Putamen (tissue), 1 donor: ENCODE data around the gene SLC38A11.
A peak's percentile ranks its signal among the peaks of the same experiment; 100 is the strongest.
"Not testable (repeated sequence)": the region's sequence is repeated elsewhere in the genome, so short reads cannot be mapped to it uniquely, and the experiment has no call there.

ENCODE experiments used
- DNase-seq: peaks from one replicate; pipeline ENCODE4 v3.0.0-alpha.2; 2016; ENCODE audit warnings: low spot score

SLC38A11 gene, protein sequence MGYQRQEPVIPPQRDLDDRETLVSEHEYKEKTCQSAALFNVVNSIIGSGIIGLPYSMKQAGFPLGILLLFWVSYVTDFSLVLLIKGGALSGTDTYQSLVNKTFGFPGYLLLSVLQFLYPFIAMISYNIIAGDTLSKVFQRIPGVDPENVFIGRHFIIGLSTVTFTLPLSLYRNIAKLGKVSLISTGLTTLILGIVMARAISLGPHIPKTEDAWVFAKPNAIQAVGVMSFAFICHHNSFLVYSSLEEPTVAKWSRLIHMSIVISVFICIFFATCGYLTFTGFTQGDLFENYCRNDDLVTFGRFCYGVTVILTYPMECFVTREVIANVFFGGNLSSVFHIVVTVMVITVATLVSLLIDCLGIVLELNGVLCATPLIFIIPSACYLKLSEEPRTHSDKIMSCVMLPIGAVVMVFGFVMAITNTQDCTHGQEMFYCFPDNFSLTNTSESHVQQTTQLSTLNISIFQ

DNA sequence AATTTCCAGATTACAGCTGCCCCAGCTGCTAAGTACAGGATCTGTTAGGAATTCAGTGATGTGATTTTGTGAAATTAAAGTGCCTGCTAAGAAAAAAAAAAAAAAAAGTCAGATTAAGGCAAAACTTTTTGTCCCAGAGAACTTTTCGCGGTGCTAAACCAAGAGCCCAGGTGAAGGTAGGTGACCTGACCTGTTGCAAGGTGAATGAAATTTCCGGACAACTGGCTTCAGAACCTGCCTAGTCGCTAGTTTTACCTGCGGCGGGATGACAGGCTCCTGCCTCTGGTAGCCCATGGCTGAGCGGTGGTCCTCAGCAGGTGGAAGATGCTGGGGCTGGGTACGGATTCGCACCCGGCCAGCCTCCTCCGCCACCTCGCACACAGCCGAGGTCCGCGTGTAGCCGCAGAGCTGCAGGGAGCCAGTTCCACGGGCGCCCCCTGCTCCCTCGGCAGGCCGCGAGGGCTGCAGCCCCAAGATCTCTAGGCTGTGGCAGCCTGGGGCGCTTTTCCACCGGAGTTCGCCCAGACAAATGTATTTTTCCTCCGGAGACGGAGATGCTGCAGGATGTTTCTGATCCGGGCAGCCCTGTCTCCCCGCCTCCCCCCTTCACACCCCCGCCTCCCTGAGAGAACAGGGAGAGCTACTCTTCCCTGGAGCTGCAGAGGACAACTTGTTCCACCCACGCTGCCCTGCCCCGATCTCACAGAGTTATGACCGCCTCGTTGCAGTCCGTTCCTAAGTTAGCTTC, at the start of gene SLC38A11:
TSS of gene SLC38A11 (minus strand) at position 572 of the 748 bp plus-strand sequence. CDS start at position 294, 278 bp downstream.
- DNase-seq = peak; percentile 7

DNA sequence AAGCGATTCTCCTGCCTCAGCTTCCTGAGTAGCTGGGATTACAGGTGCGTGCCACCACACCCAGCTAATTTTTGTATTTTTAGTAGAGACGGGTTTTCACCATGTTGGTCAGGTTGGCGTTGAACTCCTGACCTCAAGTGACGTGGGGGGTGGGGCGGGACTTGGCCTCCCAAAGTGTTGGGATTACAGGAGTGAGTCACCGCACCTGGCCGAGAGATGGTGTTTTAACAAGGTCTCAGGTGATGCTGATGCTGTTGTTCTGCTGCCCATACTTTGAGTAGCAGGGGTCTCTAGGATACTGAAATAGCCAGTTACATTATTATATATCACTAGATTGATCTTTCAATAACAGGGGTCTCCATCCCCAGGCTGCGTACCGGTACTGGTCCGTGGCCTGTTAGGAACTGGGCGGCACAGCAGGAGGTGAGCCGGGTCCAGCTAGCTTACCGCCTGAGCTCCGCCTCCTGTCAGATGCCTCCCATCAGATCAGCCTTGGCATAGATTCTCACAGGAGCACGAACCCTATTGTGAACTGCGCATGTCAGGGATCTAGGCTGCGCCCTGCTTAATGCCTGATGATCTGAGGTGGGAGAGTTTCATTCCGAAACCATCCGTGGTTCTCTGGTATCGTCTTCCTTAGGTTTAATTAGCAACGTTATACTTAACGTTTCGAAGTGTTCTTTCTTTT, 48.3 kb upstream of the SLC38A11 start:
- DNase-seq = no peak

DNA sequence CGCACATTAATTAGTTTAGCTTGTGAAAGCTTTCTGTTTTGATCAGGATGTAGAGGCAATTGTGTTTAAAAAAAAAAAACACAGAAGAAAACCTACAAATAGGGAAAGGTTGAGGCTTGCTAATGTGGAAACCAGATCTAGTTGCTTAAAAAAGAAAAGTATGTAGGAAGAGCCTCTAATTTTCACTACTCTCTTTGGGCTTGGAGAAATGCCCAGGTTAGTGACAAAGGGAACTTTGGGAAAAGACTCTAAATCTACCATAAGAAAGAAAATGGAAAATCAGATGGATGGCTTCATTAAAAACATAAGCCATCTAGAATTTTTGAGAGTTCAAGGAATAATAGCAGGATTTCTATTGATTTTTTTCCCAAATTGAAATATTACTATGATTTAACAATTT, 47.3 kb upstream of the SLC38A11 start:
- peak; percentile 59 for DNase-seq

DNA sequence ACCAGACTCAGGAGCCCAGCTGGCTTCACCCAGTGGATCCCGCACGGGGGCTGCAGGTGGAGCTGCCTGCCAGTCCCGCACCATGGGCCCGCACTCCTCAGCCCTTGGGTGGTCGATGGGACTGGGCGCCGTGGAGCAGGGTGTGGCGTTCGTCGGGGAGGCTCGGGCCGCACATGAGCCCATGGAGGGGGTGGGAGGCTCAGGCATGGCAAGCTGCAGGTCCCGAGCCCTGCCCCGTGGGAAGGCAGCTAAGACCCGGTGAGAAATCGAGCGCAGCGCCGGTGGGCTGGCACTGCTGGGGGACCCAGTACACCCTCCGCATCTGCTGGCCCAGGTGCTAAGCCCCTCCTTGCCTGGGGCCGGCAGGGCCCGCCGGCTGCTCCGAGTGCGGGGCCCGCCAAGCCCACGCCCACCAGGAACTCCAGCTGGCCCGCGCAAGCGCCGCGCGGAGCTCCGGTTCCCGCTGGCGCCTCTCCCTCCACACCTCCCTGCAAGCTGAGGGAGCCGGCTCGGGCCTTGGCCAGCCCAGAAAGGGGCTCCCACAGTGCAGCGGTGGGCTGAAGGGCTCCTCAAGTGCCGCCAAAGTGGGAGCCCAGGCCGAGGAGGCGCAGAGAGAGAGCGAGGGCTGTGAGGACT, 39.5 kb upstream of the SLC38A11 start:
- not testable (repeated sequence) for DNase-seq

DNA sequence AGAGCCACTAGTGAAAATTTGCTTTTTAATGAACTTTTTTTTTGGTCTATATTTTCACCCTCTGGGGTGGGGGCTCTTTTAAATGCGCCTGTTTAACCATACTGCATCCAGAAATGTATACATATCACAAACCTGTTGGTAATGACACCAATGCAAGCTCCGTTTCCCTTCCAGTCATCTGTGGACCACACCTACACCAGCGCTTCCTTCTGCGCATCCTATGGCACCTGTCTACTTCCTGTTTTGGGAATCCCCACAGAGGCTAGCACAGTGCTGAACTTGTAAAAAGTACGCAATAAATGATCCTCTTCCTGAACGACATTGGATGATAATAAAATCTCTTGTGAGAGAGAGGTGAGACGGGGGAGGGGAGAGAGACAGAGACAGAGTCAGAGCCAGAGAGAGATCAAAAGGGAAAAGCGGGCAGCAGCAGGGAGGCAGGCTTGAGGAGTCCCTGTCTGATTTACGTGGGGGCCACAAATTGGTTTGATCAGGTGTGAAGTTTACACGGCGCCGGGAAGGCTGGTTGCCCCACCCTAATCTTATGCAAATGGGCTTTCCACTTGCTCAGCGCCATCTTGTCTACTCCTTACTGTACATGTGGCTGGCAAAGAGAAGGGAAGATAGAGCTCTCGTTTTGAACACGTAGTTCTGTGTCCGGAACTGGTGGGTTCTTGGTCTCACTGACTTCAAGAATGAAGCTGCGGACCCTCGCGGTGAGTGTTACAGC, 38.1 kb upstream of the SLC38A11 start:
- DNase-seq = no peak

DNA sequence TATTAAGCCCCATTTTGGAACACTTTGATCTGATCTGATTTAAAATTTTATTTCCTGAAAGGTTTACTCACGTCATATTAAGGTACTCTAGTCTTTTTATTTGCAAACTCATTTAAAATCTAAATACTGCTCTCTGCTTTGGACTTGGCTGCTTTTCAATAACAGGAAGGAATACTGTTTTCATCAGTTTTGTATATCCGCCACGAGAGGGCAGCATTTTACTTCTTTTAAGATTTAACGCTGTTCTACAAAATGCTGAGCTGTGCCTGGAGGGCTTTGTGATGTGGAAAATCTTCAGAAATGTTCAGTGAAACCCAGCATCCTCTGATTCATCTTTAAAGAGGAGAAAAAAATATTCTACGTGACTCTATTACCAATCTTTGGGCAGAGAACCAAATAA, 37.5 kb upstream of the SLC38A11 start:
- DNase-seq = peak; percentile 76

DNA sequence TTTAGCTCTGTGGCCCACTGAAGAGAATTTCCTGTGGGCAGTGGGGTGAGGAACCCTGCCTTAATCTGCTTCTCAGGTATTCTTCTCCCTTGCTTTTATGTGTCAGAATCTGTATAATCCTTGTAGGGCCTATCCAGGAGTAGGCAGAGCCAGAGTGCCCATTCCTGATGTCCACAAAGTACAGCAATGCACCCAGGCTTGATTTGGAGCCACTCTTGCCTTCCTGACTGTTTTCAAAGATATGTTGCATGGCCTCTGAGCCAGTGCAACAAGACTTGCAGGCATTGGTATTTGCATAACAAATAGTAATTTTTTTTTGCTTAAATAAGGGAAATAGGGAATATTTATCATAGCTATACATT, 36.7 kb upstream of the SLC38A11 start:
- DNase-seq = not testable (repeated sequence)

DNA sequence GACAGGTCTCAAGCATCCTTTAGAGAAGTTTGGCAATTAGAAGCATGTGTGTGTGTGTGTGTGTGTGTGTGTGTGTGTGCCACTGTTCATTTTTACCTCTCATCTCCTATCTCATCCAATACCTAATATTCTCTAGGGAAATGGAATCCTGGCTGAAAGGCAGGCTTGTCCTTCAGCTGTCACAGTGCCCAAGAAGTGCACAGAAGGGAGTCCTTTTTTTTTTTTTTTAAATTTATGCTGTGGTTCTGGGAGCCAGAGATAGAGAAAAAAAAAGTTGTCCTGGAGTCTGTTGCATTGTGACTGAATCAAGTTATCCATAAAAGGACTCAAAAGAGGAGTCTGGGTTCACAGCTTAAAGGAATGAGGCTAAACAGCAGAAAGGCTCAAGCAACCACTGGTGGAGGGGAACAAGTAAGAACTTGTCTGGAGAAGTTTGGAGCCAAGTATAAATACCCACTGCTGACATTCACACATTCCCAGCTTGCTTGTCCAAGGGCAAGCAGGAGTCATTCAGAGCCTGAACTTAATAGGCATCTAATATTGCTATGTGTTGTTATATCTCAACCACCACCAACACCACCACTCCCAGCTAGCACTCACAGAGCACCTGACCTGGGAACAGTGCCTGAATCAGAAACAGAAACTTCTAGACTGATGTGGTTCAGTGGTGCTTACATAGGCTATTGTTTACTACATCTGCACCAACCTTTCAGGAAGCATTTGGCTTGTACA, 36.2 kb upstream of the SLC38A11 start:
- not testable (repeated sequence) for DNase-seq

DNA sequence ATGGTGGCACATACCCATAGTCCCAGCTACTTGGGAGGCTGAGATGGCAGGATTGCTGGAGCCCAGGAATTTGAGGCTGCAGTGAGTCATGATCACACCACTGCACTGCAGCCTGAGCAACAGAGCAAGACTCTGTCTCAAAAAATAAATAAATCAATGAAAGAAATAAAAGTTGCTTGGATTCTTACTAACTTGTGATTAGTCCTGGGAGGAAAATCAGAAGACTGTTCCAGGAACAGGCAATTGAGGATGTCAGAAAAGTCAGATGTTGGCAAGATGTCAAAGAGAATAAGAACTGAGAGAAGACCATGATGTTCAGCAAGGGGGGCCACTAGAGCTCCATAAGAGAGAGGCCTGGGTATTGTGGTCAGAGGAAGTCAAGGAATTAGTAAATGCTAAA, 35.6 kb upstream of the SLC38A11 start:
- DNase-seq = not testable (repeated sequence)

DNA sequence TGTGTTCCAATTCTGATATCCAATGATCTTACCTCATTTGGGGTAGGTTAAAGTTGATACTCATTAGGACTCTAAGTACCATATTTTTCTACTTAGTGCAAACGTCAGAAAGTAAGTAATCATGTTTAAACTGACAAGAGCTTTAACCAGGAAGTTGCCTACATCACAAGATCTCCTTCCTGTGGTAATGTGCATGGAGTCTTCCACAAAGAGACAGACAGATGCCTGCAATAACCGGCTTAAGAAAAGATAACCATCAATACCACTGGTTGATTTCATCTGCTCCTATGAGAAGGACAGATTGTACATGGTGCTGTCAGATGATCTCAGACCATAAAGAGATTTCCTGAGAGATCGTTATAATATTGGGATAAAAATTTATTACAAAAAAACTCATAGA, 33.5 kb upstream of the SLC38A11 start:
- not testable (repeated sequence) for DNase-seq

DNA sequence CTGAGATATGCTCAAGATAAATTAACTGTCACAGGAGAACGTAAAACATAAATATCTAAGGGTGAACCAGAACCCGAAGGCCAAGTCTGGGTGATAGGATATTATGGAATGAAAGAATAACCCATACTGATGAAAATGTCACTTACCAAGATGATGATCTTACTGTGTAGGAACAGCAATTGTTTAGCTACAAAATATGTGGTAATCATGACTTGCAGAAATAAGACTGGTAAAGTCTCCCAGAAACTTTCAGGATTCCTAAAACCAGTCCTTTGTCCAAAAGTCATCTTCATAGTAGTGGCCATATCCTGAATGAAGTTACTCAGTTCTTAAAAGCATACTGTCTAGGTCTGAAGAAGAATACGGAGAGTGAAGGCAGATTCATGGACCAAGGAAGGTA, 30.7 kb upstream of the SLC38A11 start:
- DNase-seq = not testable (repeated sequence)

DNA sequence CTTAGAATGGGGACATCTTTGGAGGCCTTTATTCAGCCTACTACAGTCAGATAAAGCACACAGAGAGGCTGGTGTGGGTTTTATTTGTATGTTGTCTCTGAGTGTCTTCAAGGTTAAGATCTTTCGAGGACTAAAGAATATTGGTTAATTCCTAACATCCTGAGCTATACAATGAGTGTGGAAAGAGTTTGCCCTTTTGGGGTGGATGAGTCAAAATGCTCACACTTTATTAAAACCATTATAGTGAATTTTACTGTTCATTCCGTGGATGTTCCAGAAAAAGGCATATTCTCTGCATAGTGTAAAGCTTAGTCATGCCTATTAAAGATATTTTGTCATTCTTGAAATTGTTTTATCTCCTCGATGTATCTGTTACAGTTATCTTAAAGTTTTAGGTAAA, 29.1 kb upstream of the SLC38A11 start:
- no peak for DNase-seq

DNA sequence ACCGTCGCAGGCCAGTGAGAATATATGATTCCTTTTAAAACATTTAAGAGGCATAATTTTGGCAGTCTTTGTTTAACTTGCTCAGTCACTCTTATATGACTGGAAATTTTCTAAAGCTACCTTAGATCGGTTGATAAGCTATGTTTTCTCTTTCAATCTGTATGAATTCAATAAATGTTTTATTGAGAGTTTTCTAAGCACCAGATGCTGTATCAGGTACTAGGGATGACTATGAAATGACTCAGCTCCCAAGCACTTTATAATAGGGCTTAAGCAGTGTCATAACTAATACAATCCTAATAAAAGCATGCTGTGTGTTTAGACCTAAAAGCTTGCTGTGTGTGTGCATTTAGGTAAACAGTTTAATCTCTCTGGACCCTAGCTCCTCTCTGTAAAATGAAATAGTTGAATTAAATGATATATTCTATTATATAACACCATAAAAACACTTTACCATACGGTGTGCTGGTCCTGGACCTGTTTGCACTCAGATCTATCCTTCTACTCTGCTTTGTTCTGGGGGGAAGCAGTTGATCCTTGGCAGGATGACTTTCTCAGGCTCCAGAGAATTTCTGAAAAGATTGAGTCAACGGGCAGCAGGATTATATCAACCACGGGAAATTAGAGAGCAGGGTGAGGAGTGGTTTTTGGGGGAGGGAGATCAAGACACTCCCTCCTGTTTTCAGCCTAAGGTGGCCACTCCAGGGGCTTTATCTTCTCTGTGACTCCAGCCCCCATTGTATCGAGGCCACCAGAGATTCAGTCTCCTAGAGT, 26.1 kb upstream of the SLC38A11 start:
- no peak for DNase-seq

DNA sequence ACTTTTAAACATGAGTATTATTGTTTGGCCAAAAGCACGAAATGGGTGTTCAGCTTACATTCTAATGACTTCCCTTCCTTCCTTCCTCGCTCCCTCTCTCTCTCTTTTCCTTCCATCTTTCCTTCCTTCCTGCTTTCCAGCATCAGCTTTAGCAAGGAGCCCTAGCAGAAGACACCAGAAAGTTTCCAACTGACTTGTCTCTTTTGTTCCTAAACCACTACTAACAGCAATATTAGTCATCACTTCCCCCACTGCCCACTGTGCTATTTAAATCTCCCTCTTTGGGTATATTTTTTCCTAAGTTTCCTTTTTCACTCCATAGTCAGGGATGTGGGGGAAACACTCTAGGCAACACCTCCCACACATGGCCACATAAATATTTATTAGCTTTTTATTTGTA, 25.4 kb upstream of the SLC38A11 start:
- not testable (repeated sequence) for DNase-seq

DNA sequence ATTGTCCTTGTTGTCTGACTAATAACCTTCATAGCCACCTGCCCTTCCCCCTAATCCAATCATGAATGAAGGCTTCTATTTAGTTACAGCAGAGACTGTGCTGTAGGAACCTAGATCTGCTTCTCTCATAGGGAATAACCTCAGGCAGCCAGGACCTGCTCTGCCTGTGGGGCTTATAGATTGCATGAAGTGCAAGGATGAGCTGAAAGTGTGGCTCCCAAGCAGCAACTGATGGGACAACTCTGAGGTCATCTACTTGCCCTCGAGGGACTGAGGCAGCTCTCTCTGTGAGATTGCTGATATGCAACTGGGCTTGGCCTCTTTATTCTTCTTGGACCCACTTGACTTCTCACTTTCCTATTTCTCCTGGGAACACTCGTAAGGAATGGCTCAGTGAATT, 23.8 kb upstream of the SLC38A11 start:
- DNase-seq = no peak

DNA sequence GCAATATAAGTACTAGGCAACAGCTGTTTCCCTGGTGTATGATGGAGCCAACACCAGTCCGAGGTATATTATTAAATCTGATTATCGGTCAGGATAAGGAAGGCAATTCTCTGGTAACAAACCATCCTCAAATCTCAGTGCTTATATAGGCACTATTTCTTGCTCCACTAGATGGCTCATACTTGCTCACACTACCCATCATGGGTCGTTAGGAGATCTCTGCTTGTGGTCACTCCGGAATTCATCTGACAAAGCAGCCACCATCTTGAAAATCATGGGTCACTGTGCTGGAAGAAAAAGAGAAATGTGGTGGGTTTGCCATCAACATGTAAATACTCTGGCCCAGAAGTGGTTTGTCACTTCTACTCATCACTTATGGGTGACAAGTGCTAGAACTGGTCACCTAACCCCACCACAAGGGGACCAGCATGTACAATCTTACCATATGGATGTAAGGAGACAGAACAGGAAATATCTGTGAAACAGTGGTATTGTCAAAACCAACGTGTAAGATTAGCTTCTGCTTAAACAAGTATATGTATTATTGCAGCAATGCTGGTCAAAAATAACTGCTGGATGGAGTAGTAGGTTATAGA, 21.6 kb upstream of the SLC38A11 start:
- DNase-seq = not testable (repeated sequence)

DNA sequence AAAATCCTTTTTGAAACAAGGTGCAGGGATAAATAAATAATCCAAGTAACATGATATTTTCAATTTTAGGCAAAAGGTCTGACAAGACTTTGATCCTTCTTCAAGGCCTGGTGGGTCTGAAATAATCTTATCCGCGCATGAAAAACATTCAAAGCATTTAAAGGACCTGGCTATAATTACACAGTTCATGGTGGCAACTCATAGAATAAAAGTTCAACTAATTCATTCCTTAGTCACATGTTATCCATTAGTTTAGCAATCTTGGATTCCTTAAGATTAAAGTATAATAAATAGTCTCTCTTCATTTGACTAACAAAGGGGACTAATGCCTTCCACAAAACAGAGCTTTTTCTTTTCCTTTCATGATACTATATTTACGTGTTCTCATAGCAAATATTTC, 21.0 kb upstream of the SLC38A11 start:
- DNase-seq = no peak

DNA sequence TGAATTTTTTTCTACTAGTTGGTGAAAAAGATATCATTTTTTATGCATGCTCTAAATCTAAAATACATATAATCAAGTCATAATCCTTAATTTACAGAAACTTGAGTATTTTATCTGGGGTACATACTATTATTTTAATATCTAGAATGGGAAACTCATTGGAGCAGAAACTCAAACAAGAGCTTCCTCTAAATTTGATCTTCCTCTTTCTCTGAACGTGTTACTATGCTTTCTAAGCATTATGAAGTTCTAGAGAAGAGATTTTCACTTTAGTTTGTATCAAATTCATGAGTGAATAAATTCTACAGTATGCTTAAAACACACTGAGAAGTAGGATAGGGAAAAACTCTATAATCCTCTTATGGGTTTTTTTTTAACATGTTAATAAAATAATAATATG, 20.6 kb upstream of the SLC38A11 start:
- no peak for DNase-seq

DNA sequence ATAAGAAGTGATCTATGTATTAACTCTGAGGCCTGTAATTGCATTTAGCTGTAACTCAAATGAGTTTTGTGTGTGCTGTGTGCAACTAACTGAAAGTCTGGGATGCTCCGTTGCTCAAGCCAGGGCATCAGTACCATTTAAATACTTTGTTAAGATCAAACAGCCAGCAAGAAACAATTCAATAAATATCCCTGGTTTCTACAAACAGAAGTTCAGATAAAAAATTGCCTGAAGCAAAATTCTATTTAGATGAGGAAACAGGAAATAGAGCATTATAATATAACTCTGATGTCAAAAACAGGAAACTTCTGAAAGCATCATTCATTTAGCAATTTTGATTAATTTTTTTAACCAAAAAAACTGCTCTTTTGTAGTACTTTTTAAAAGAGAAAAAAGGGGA, 18.9 kb upstream of the SLC38A11 start:
- DNase-seq = no peak

DNA sequence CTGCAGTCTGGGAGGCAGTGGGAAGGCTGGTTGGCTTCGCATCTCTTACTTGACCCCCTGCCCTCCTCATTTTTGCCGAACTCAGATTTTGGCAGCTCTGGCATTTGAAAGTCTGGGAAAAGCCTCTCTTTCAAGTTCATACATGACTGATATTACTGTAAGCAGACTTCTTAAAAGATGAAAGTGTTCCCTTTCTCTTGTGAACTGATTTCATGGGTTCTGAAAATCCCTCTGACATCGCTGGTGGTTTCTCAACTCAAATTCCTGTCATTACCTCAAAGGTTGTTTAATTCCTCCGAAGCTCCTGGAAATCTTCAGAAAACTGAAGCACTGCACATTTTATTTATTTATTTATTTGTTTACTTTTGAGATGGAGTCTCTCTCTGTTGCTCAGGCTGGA, 16.9 kb upstream of the SLC38A11 start:
- no peak for DNase-seq
